Cardiac atrium fibroblast (primary cell): ENCODE results near the gene OR2M4. TPM values are rescaled to one million over a fixed set of nuclear protein-coding genes. Genes with fewer than 3 reads are reported as not detected.

ENCODE experiments used
- total RNA-seq: library from RNA; depleted of rRNA; stranded (reverse); fragments of >200 nt; gene quantifications from 2 replicates; pipeline ENCODE4 v1.2.3, GENCODE V29; 2015

Gene OR2M4
- not detected in 2 replicates for total RNA-seq

GRCh38 chr1:248231117-248231516 lies at the start of gene OR2M4:
OR2M4 (plus strand) TSS chr1:248231417; CDS start chr1:248238929, 7,512 bp downstream.

DNA sequence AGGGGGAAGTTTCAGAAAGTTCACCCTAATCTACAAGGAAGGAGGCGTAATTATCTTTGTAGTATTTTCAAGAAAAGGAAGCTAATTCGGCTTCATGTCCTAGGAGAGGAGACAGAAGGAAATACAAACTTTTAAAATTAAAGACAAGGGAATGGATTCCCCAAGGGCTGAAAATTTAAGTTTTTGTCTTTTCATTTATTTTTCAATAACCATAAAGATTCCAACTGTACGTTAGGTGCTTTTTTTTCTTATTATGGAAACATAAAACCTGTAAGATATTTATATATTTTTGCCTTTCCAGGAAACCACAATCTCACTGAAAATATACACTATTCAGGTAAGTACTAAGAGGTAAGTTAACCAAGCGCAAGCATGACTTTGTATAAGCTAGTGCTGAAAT lies 34.3 kb upstream of the OR2M4 start, which contains the start of gene OR2M3:
Gene OR2M3, plus strand, starts transcription at position 301 of the 400 bp plus-strand sequence. CDS start 5,803 bp downstream, outside the sequence.

DNA sequence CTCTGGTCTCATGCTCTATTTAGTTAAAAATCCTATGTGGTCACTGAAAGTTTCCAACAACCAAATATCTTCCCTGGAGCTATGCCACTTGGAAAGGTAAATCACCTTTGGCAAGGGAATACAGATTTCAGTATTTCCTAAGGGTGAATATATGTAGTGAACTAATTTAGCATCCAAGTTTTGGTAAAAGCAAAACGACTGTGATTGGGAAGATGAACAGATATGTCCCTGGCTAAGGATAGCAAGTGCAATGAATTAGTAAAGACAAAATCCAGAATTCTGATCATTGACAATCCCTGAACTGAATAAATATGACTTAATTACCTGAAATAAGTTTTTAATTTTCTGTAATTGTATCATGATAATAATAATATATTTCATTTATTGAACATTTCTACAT lies 46.7 kb downstream of the OR2M4 start, which contains the start of gene OR2T33:
Gene OR2T33, minus strand, starts transcription at position 101 of the 400 bp plus-strand sequence. CDS start 4,162 bp downstream, outside the sequence.

Other genes with a start within 250 kb of the OR2M4 start
- gene OR2L5, start 217.8 kb upstream of the OR2M4 start, total RNA-seq, result not detected in 2 replicates
- not detected in 2 replicates for gene OR2L2, start 201.3 kb upstream of the OR2M4 start, total RNA-seq
- gene OR2L3, start 184.6 kb upstream of the OR2M4 start, total RNA-seq, result not detected in 2 replicates
- gene OR2L13, start 136.2 kb upstream of the OR2M4 start, total RNA-seq, result not detected in 2 replicates
- gene OR2M5, start 86.3 kb upstream of the OR2M4 start, total RNA-seq, result not detected in 2 replicates
- gene OR2M2, start 56.6 kb upstream of the OR2M4 start, total RNA-seq, result not detected in 2 replicates
- gene OR2M3, start 34.2 kb upstream of the OR2M4 start, total RNA-seq, result not detected in 2 replicates
- not detected in 2 replicates for gene OR2T33, start 46.6 kb downstream of the OR2M4 start, total RNA-seq
- gene OR2T12, start 72.0 kb downstream of the OR2M4 start, total RNA-seq, result not detected in 2 replicates
- gene OR2M7, start 93.2 kb downstream of the OR2M4 start, total RNA-seq, result not detected in 2 replicates
- not detected in 2 replicates for gene OR14C36, start 117.4 kb downstream of the OR2M4 start, total RNA-seq
- not detected in 2 replicates for gene OR2T4, start 130.2 kb downstream of the OR2M4 start, total RNA-seq
- gene OR2T6, start 144.3 kb downstream of the OR2M4 start, total RNA-seq, result not detected in 2 replicates
- gene OR2T1, start 171.6 kb downstream of the OR2M4 start, total RNA-seq, result not detected in 2 replicates
- gene OR2T2, start 214.2 kb downstream of the OR2M4 start, total RNA-seq, result not detected in 2 replicates
- gene OR2T3, start 241.9 kb downstream of the OR2M4 start, total RNA-seq, result not detected in 2 replicates